Memory B cell (primary cell): ENCODE results near the gene PAEP.
"Not testable (repeated sequence)": the region's sequence is repeated elsewhere in the genome, so short reads cannot be mapped to it uniquely, and the experiment has no call there.

Experiments
- ATAC-seq: fragments of 150-1000 bp; cut with Tn5 transposase; 2 replicates; pipeline ENCODE4 v1.10.0; 2021; ENCODE audit warnings: low read depth, mild to moderate bottlenecking, moderate library complexity
- DNase-seq, 2 donors: peaks; one replicate each; pipeline ENCODE4 v3.0.0; 2022; ENCODE audit warnings: low spot score in 2 of 2
- H3K27ac Mint-ChIP-seq: one replicate; pipeline ENCODE4 v1.8.0; 2022; ENCODE audit warnings: mild to moderate bottlenecking, moderate library complexity, mixed read lengths
- H3K27me3 Mint-ChIP-seq: one replicate; pipeline ENCODE4 v1.8.0; 2022; ENCODE audit warnings: mixed read lengths
- H3K36me3 Mint-ChIP-seq: one replicate; pipeline ENCODE4 v1.8.0; 2022; ENCODE audit warnings: mild to moderate bottlenecking, mixed read lengths
- H3K4me1 Mint-ChIP-seq: one replicate; pipeline ENCODE4 v1.8.0; 2022; ENCODE audit warnings: mixed read lengths
- H3K4me3 Mint-ChIP-seq: one replicate; pipeline ENCODE4 v1.8.0; 2022; ENCODE audit warnings: mild to moderate bottlenecking, moderate library complexity, mixed read lengths
- H3K9me3 Mint-ChIP-seq: one replicate; pipeline ENCODE4 v1.8.0; 2022; ENCODE audit warnings: mixed read lengths

Gene PAEP

GRCh38 chr9:135522137-135522877 is 39.2 kb upstream of the PAEP start:
- DNase-seq (no peak), ATAC-seq (no peak)
- Mint-ChIP-seq H3K36me3 (no peaks in the 10 kb centered on the region), H3K4me1 (no peaks in the 10 kb centered on the region), H3K4me3 (no peak overlapping the region), H3K27ac (no peak overlapping the region), H3K9me3 (no peaks in the 10 kb centered on the region), H3K27me3 (peaks cover 6% of the 10 kb centered on the region)

- peaks cover 5% of the 10 kb centered on the region for H3K27me3 Mint-ChIP-seq
- no peak for ATAC-seq
- H3K27ac Mint-ChIP-seq, result no peak overlapping the region
- H3K4me1 Mint-ChIP-seq, result no peaks in the 10 kb centered on the region
- DNase-seq, result no peak
- no peak overlapping the region for H3K4me3 Mint-ChIP-seq
- H3K9me3 Mint-ChIP-seq, result no peaks in the 10 kb centered on the region
- no peaks in the 10 kb centered on the region for H3K36me3 Mint-ChIP-seq
These were observed 38.6 kb upstream of the PAEP start for GRCh38 chr9:135522931-135523330.

GRCh38 chr9:135523521-135524129 is 37.9 kb upstream of the PAEP start:
- Mint-ChIP-seq H3K36me3 (no peaks in the 10 kb centered on the region), H3K27me3 (peaks cover 5% of the 10 kb centered on the region), H3K4me1 (no peaks in the 10 kb centered on the region), H3K4me3 (no peak overlapping the region), H3K9me3 (peaks cover 2% of the 10 kb centered on the region), H3K27ac (no peak overlapping the region)
- ATAC-seq (no peak), DNase-seq (no peak)

- DNase-seq, result no peak
- Mint-ChIP-seq H3K27ac (no peak overlapping the region), H3K27me3 (peaks cover 5% of the 10 kb centered on the region), H3K4me3 (no peak overlapping the region), H3K9me3 (peaks cover 2% of the 10 kb centered on the region), H3K36me3 (no peaks in the 10 kb centered on the region), H3K4me1 (no peaks in the 10 kb centered on the region)
- ATAC-seq, result no peak
These were observed 37.3 kb upstream of the PAEP start for GRCh38 chr9:135524130-135524861.

- no peaks in the 10 kb centered on the region for H3K4me1 Mint-ChIP-seq
- peaks cover 3% of the 10 kb centered on the region for H3K27me3 Mint-ChIP-seq
- DNase-seq, result no peak
- peaks cover 2% of the 10 kb centered on the region for H3K9me3 Mint-ChIP-seq
- no peak overlapping the region for H3K27ac Mint-ChIP-seq
- H3K4me3 Mint-ChIP-seq, result no peak overlapping the region
- ATAC-seq, result no peak
- no peaks in the 10 kb centered on the region for H3K36me3 Mint-ChIP-seq
These were observed 36.1 kb upstream of the PAEP start for GRCh38 chr9:135525241-135526088.

- ATAC-seq, result no peak
- H3K27me3 Mint-ChIP-seq, result peaks cover 3% of the 10 kb centered on the region
- H3K27ac Mint-ChIP-seq, result no peak overlapping the region
- H3K4me1 Mint-ChIP-seq, result no peaks in the 10 kb centered on the region
- DNase-seq, result no peak
- no peak overlapping the region for H3K4me3 Mint-ChIP-seq
- H3K9me3 Mint-ChIP-seq, result peaks cover 2% of the 10 kb centered on the region
- no peaks in the 10 kb centered on the region for H3K36me3 Mint-ChIP-seq
These were observed 35.3 kb upstream of the PAEP start for GRCh38 chr9:135526089-135526729.

GRCh38 chr9:135526730-135527571 is 34.6 kb upstream of the PAEP start:
- ATAC-seq, result no peak
- Mint-ChIP-seq H3K36me3 (no peaks in the 10 kb centered on the region), H3K4me3 (no peak overlapping the region), H3K4me1 (no peaks in the 10 kb centered on the region), H3K27me3 (peaks cover 5% of the 10 kb centered on the region), H3K9me3 (peaks cover 2% of the 10 kb centered on the region), H3K27ac (no peak overlapping the region)
- no peak for DNase-seq

- not testable (repeated sequence) for H3K4me3 Mint-ChIP-seq, H3K9me3 Mint-ChIP-seq, ATAC-seq, H3K4me1 Mint-ChIP-seq, H3K27me3 Mint-ChIP-seq, DNase-seq, H3K27ac Mint-ChIP-seq, H3K36me3 Mint-ChIP-seq
These were observed 32.6 kb upstream of the PAEP start for GRCh38 chr9:135528842-135529435.

- Mint-ChIP-seq H3K4me1 (peaks cover 4% of the 10 kb centered on the region), H3K9me3 (peaks cover 2% of the 10 kb centered on the region), H3K27me3 (peaks cover 12% of the 10 kb centered on the region), H3K4me3 (no peak overlapping the region), H3K27ac (no peak overlapping the region), H3K36me3 (no peaks in the 10 kb centered on the region)
- DNase-seq (no peak), ATAC-seq (no peak)
These were observed 31.4 kb upstream of the PAEP start for GRCh38 chr9:135530146-135530545.

GRCh38 chr9:135531096-135531495 is 30.5 kb upstream of the PAEP start:
- peaks cover 12% of the 10 kb centered on the region for H3K27me3 Mint-ChIP-seq
- H3K4me3 Mint-ChIP-seq, result no peak overlapping the region
- no peak overlapping the region for H3K27ac Mint-ChIP-seq
- ATAC-seq (no peak), DNase-seq (no peak)
- H3K36me3 Mint-ChIP-seq, result no peaks in the 10 kb centered on the region
- H3K9me3 Mint-ChIP-seq, result peaks cover 2% of the 10 kb centered on the region
- H3K4me1 Mint-ChIP-seq, result peaks cover 4% of the 10 kb centered on the region

- H3K9me3 Mint-ChIP-seq, result peaks cover 1% of the 10 kb centered on the region
- ATAC-seq (no peak), DNase-seq (no peak)
- no peak overlapping the region for H3K27ac Mint-ChIP-seq
- no peaks in the 10 kb centered on the region for H3K36me3 Mint-ChIP-seq
- H3K27me3 Mint-ChIP-seq, result peaks cover 14% of the 10 kb centered on the region
- peaks cover 4% of the 10 kb centered on the region for H3K4me1 Mint-ChIP-seq
- H3K4me3 Mint-ChIP-seq, result no peak overlapping the region
These were observed 28.4 kb upstream of the PAEP start for GRCh38 chr9:135533113-135533512.

GRCh38 chr9:135533674-135534073 is 27.9 kb upstream of the PAEP start:
- DNase-seq (no peak), ATAC-seq (no peak)
- Mint-ChIP-seq H3K9me3 (no peaks in the 10 kb centered on the region), H3K27ac (no peak overlapping the region), H3K4me1 (peaks cover 4% of the 10 kb centered on the region), H3K4me3 (no peak overlapping the region), H3K27me3 (peaks cover 15% of the 10 kb centered on the region), H3K36me3 (no peaks in the 10 kb centered on the region)
